ENCODE results near the gene CREB3L2.

DNA sequence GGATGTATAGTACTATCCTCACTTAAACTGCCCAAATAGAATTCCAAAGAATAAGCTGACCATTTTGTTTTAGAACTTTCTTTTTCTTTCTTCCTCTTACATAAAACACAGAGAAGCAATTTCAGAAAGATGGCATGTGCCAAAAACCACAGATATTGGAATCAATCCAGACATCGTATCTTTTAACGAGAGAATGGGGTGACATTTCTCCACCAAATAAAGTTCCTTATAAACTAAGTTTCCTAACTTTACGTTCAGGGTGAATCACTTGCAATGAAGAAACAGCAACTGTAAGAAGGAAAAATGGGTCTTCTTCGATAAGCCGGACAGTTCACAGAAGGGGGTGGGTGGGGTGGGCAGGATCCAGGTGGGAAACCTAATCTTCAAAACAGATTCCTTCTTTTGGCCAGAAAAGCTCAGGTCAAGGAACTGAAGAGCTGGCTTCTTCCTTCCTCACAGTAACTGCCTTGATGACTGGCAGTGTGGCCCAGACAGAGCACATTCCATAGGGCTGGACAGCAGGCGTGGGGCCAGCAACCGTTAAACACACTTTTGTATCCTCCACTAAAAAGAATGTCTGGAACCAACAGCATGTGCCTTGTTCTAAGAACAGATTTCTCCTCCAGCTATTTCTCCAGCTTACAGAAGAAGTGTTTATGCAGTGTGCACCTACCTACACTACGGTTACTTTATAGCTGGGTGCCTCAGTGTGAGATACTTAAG is 31.5 kb downstream of the CREB3L2 start:
- TF ChIP-seq YY1 (IDR thresholded peaks at IDR 0.05; ENCODE audit: low read depth): no peak
- TF ChIP-seq SIN3A (IDR thresholded peaks at IDR 0.05; ENCODE audit: borderline replicate concordance, low read depth, low read length): no peak; the same call in 1 of the 2 replicates
- no peak for TF ChIP-seq MEF2A (IDR thresholded peaks at IDR 0.05; ENCODE audit: borderline replicate concordance, low read depth)
- no peak for TF ChIP-seq EZH2phosphoT487 (IDR thresholded peaks at IDR 0.05; ENCODE audit: borderline replicate concordance, low read depth)
- TF ChIP-seq, protein P1, sequence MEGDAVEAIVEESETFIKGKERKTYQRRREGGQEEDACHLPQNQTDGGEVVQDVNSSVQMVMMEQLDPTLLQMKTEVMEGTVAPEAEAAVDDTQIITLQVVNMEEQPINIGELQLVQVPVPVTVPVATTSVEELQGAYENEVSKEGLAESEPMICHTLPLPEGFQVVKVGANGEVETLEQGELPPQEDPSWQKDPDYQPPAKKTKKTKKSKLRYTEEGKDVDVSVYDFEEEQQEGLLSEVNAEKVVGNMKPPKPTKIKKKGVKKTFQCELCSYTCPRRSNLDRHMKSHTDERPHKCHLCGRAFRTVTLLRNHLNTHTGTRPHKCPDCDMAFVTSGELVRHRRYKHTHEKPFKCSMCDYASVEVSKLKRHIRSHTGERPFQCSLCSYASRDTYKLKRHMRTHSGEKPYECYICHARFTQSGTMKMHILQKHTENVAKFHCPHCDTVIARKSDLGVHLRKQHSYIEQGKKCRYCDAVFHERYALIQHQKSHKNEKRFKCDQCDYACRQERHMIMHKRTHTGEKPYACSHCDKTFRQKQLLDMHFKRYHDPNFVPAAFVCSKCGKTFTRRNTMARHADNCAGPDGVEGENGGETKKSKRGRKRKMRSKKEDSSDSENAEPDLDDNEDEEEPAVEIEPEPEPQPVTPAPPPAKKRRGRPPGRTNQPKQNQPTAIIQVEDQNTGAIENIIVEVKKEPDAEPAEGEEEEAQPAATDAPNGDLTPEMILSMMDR (IDR thresholded peaks at IDR 0.05): no peak
- TF ChIP-seq, protein P2, sequence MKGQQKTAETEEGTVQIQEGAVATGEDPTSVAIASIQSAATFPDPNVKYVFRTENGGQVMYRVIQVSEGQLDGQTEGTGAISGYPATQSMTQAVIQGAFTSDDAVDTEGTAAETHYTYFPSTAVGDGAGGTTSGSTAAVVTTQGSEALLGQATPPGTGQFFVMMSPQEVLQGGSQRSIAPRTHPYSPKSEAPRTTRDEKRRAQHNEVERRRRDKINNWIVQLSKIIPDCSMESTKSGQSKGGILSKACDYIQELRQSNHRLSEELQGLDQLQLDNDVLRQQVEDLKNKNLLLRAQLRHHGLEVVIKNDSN (IDR thresholded peaks at IDR 0.05; ENCODE audit: borderline replicate concordance, low read depth): no peak
- TF ChIP-seq RXRA (IDR thresholded peaks at IDR 0.05; ENCODE audit: borderline replicate concordance, low read depth): peak; percentile 21; the same call in 1 of the 2 replicates
- TF ChIP-seq TAF1 (IDR thresholded peaks at IDR 0.05; ENCODE audit: borderline replicate concordance, low read depth, low read length): no peak; the same call in 1 of the 2 replicates
- TF ChIP-seq RFX5 (IDR thresholded peaks at IDR 0.05; ENCODE audit: low read length): no peak
- TF ChIP-seq, protein P3, sequence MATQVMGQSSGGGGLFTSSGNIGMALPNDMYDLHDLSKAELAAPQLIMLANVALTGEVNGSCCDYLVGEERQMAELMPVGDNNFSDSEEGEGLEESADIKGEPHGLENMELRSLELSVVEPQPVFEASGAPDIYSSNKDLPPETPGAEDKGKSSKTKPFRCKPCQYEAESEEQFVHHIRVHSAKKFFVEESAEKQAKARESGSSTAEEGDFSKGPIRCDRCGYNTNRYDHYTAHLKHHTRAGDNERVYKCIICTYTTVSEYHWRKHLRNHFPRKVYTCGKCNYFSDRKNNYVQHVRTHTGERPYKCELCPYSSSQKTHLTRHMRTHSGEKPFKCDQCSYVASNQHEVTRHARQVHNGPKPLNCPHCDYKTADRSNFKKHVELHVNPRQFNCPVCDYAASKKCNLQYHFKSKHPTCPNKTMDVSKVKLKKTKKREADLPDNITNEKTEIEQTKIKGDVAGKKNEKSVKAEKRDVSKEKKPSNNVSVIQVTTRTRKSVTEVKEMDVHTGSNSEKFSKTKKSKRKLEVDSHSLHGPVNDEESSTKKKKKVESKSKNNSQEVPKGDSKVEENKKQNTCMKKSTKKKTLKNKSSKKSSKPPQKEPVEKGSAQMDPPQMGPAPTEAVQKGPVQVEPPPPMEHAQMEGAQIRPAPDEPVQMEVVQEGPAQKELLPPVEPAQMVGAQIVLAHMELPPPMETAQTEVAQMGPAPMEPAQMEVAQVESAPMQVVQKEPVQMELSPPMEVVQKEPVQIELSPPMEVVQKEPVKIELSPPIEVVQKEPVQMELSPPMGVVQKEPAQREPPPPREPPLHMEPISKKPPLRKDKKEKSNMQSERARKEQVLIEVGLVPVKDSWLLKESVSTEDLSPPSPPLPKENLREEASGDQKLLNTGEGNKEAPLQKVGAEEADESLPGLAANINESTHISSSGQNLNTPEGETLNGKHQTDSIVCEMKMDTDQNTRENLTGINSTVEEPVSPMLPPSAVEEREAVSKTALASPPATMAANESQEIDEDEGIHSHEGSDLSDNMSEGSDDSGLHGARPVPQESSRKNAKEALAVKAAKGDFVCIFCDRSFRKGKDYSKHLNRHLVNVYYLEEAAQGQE (IDR thresholded peaks at IDR 0.05; ENCODE audit: low read depth, low read length): peak; percentile 88

All from SK-N-SH (cell line).